SKM-1 (cell line): ENCODE measurements around the gene SLC9A8.

ENCODE experiments used
- DNase-seq: peaks from one replicate; lab custom pipeline; 2025; ENCODE audit not compliant: unreplicated experiment; lab: John Stamatoyannopoulos, UW

SLC9A8 gene

GRCh38 chr20:49915118-49915379, 102.4 kb downstream of the SLC9A8 start:
- DNase-seq: no peak

DNA sequence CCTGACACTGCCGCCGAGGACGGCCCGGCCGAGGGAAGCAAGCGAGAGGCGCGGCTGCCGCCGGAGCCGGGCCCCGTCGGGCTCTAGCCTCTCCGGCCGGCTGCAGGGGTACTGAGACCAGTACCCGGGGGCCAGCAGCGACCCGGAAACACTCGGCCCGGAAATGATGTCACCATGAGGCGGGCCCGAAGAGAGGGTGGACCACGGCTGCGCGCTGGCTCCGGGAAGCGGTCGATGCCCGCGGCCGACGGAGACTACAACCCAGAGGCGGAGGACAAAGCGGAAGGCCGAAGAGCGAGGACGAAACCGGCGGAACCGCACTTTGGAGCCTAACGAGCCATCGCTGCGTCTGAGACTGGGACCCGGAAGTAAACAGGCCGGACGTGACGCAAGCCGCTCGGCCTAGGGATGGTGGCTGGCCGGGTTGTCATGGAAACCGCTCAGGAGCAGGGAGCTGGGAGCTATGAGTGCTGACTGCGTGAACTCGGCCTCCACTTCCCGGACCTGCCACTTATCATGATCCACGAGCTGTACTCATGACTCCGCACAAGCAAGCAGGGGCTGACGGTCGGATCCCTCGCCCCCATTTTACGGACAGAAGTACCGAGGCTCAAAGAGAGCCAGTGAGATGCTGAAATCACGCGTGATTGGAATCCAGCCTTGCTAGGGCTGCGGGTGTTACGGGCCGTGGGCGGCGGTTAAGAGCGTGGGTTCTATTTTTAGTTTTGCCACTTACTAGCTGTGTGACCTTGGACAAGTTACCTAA, 102.9 kb downstream of the SLC9A8 start, which contains the start of gene SPATA2:
Gene SPATA2 (minus strand): TSS at position 150 of the 766 bp plus-strand sequence. CDS start 7,039 bp downstream, outside the sequence.
- peak; percentile 73 for DNase-seq

DNA sequence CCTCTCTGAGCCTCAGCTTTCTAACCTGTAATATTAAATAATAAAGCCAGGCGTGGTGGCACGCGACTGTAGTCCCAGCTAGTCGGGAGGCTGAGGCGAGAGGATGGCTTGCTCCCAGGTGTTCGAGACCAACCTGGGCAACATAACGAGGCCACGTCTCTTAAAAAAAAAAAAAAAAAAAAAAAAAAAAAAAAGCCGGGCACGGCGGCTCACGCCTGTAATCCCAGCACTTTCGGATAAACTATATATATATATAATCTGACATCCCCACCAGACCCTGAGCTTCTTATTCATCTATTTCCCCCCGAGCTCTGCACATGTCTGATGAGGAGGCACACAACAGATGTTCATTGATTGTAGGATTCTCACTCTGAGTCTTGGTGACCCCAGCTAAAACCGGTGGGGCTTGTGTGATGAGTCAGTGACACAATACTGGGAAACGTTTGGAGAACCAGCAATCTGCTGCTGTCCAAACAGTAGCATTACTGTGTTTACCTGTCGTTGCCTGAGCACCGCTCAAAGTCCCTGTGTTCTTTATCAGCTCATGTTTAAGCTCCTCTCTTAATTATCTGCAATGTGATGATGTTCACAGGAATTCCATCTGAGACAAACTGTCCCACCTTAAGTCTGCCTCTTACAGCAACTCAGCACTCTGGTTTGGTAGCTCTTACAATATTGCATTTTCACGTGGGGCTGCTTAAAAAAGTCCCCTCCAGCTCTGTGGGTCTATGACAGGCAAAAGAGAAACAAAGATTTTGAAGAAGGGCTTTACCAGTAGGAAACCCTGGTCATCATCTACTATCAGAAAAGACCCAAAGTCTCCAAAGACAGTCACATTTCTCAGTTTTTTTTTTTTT, 103.7 kb downstream of the SLC9A8 start:
- no peak for DNase-seq

DNA sequence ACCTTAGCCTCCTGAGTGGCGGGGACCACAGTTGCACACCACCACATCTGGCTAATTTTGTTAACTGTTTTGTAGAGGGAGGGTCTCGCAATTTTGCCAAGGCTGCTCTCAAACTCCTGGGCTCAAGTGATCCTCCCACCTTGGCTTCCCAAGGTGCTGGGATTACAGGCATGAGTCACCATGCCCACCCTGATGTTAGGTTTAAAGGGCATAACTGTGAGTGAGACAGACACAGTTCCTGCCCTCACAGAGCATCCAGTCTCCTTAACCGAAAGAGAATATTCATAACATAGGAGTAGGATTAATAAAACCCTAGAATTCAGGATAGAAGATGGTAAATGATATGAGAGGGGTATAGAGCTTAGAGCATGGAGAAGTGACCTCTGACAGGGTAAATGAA, 105.8 kb downstream of the SLC9A8 start:
- DNase-seq: no peak

- no peak for DNase-seq
These were observed 106.4 kb downstream of the SLC9A8 start for GRCh38 chr20:49919009-49919408.

- no peak for DNase-seq
These were observed 106.8 kb downstream of the SLC9A8 start for GRCh38 chr20:49919461-49919860.

DNA sequence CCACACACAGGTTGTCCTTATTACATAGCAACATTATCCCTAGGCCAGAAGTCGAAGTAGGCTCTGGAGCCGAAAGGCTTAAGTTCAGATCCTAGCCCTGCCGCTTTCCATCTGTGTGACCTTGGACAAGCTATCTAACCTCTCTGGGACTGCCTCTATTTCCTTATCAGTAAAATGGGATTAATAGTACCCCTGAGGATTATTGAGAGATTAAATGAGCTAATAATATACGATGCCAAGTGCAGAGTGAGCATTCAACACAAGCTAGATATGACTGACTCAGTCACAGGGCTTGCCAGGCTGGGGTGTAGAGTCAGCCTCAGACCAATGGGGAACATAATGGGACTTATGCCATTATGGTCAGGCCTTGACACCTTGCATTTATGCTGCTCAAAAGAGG, 111.6 kb downstream of the SLC9A8 start:
- DNase-seq: no peak

DNA sequence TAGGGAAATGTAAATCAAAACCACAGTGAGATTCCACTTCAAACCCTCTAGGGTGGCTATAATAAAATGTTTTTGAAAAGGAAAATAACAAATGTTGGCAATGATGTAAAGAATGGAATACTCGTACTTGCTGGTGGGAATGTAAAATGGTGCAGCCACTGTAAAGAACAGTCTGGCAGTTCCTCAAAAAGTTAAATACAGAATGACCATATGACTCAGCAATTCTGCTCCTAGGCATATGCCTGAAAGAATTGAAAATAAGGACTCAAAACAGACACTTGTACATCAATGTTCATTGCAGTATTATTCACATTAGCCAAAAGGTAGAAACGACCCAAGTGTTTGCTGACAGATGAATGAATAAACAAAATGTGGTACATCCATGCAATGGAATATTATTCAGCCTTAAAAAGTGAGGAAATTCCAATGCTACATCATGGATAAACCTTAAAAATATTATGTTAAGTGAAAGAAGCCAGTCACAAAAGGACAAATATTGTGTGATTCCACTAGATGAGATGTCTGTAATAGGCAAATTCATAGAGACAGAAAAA, 113.3 kb downstream of the SLC9A8 start:
- no peak for DNase-seq

GRCh38 chr20:49928411-49929141, 115.9 kb downstream of the SLC9A8 start:
- peak; percentile 79 for DNase-seq

- DNase-seq: no peak
These were observed 116.5 kb downstream of the SLC9A8 start for GRCh38 chr20:49929142-49929494.

GRCh38 chr20:49935746-49936152, 123.1 kb downstream of the SLC9A8 start:
- DNase-seq: no peak

GRCh38 chr20:49936153-49937026, 123.8 kb downstream of the SLC9A8 start, which contains the start of gene RNF114:
RNF114 (plus strand) TSS chr20:49936397; CDS start chr20:49936413, 16 bp downstream.
- DNase-seq: peak; percentile 84

DNA sequence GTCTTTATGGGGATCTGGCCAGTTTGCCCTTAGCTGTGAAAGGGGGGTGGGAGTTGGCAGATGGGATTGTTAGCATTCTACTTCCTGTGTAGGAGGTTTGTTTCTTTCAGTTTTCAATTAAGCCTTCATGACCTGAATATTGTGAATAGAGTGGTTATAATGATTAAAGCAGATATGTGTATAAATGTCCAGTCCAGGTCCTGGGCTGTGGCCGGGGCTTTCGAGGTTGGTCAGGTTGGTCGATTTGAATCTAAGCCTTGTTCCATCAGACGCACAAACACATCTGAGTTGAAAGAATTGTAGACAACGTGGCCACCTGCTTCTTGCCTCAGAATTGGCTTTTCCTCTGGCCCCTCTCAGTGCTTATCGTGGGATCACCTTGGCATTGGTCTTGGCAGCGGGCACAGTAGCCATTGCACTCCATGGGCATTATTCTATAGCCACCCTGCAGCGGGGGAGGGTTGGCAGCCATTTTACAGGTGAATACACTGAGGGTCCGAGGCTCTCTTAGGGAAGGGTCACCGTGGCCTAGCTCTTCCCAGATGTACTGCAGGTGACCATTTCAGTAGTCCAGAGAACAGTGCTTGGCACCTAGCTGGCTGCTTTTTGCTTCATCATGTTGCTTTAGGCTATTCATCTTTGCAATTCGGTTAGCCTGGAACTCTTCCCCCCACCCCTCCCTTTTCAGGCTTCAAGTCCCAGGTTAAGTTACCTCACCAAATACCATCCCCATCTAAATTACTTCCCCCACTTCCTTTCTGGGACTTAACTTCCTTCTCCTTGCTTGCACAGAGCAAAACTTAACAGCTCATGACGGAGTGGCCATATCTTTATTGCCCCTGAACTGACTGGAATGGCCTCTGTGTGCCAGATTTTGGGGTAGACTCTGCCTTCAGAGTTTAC, 124.7 kb downstream of the SLC9A8 start:
- DNase-seq: peak; percentile 59

DNA sequence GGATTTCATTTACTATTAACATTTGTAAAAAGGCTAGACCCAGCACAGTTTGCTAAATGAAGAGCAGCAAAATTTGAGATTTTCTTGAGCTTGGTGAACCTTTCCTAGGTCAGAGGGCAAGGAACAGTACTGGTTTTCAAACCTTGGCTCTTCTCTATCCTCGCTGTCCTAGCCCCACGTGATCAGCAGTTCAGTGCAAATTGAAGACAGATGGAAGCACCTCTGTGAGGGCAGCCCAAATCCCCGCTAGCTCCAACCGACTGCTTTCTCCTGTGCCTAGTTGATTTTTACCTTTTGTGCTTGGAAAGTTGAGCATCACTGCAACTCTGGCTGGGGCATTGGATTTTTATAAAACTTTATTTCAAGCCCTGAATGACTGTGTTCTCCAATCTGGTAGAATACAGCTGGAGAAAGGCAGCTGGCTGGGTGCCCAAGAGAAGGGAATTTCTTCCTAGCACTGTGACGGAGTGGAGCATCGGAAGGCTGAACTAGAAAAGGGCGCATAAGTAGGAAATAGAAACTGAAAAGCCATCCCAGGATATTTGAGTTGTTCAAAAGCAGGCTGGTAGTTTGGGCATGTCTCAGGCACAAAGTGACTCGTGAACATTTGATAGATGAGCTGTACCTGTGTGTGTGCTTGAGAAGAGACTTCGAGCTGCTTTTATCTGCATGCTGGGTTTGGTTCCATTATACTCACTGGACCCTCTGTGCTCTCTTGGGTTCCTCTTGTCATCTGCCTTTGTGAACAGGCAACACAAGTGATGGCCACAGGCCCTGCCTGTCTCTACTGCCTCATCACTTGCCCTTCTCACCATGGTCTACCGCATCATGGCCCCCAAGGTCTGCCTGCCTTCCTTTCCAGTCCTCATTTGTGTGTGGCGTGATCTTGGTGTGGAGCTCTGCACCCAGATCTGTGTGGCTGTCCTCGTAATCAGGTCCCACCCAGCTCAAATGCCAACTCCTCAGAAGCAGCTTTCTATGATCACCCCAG, 125.8 kb downstream of the SLC9A8 start:
- no peak for DNase-seq

DNA sequence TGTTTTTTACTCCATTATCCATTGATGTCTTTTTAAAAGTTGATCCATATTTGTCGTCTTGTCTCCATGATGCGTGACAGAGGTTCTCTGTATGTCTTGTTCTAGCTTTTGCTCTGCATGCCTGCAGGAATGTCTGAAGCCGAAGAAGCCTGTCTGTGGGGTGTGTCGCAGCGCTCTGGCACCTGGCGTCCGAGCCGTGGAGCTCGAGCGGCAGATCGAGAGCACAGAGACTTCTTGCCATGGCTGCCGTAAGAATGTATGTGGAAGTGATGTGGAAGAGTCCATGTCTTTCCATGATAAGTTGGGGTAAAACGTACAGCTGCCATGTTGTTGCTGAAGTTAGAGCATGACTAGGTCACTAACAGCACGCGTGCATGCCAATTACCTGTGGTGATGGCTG, 128.8 kb downstream of the SLC9A8 start:
- DNase-seq: no peak
